Loucy (cell line): ENCODE data around the gene HES3.

ENCODE experiments used
- H2AFZ ChIP-seq: fragments of 200-600 bp; sonication (generic); 2 replicates; pipeline ENCODE4 v1.6.0; 2016; ENCODE audit warnings: antibody characterized with exemption, mild to moderate bottlenecking, low read length, moderate library complexity
- H3F3A ChIP-seq: fragments of 200-600 bp; 2 replicates; pipeline ENCODE4 v1.6.0; 2016; ENCODE audit warnings: antibody characterized with exemption, low read depth, mild to moderate bottlenecking
- H3K27me3 ChIP-seq: fragments of 200-600 bp; sonication (generic); 2 replicates; pipeline ENCODE4 v1.6.1; 2014; ENCODE audit warnings: low read length, mild to moderate bottlenecking; ENCODE audit not compliant: insufficient read depth, poor library complexity, severe bottlenecking
- H3K36me3 ChIP-seq: fragments of 200-600 bp; sonication (generic); 2 replicates; pipeline ENCODE4 v1.6.1; 2016; ENCODE audit warnings: low read length; ENCODE audit not compliant: insufficient read depth
- H3K4me1 ChIP-seq: fragments of 200-600 bp; sonication (generic); 2 replicates; pipeline ENCODE4 v1.5.1; 2014; ENCODE audit warnings: low read length, mild to moderate bottlenecking; ENCODE audit not compliant: insufficient read depth, poor library complexity, severe bottlenecking
- H3K4me2 ChIP-seq: fragments of 200-600 bp; sonication (generic); 2 replicates; pipeline ENCODE4 v1.6.0; 2014; ENCODE audit warnings: antibody characterized with exemption, low read length, low read depth, mild to moderate bottlenecking; ENCODE audit not compliant: poor library complexity, severe bottlenecking
- H3K4me3 ChIP-seq: fragments of 200-600 bp; sonication (generic); 2 replicates; pipeline ENCODE4 v1.5.1; 2014; ENCODE audit warnings: low read length, mild to moderate bottlenecking, mixed read lengths; ENCODE audit not compliant: poor library complexity, severe bottlenecking
- H3K79me2 ChIP-seq: fragments of 200-600 bp; sonication (generic); 2 replicates; pipeline ENCODE4 v1.6.1; 2014; ENCODE audit warnings: low read length; ENCODE audit not compliant: insufficient read depth
- H3K9ac ChIP-seq: fragments of 200-600 bp; sonication (generic); 2 replicates; pipeline ENCODE4 v1.6.0; 2014; ENCODE audit warnings: mild to moderate bottlenecking, low read depth, low read length, moderate library complexity; ENCODE audit not compliant: poor library complexity, severe bottlenecking
- H3K9me2 ChIP-seq: fragments of 200-600 bp; sonication (generic); replicated peaks from 2 replicates; pipeline ENCODE4 v1.6.1; 2016; ENCODE audit warnings: low read depth, low read length, mixed read lengths
- H3K9me3 ChIP-seq: fragments of 200-600 bp; sonication (generic); 2 replicates; pipeline ENCODE4 v1.6.1; 2014; ENCODE audit warnings: mild to moderate bottlenecking, antibody characterized with exemption, low read length, low read depth; ENCODE audit not compliant: insufficient read depth
- H4K20me1 ChIP-seq: fragments of 200-600 bp; sonication (generic); 2 replicates; pipeline ENCODE4 v1.6.0; 2014; ENCODE audit warnings: antibody characterized with exemption, low read length, mild to moderate bottlenecking; ENCODE audit not compliant: insufficient read depth, poor library complexity, severe bottlenecking
- CTCF ChIP-seq: fragments of 200-600 bp; sonication (generic); conservative IDR thresholded peaks from 2 replicates; pipeline ENCODE4 v1.5.1; 2014; ENCODE audit warnings: mild to moderate bottlenecking, antibody characterized with exemption, low read length
- EZH2phosphoT487 ChIP-seq: fragments of 200-600 bp; IDR thresholded peaks from 2 replicates; pipeline ENCODE4 v1.6.1; 2018; ENCODE audit warnings: antibody characterized with exemption, mild to moderate bottlenecking, moderate library complexity, borderline replicate concordance

Gene HES3

GRCh38 chr1:6263716-6264115 is 19.7 kb downstream of the HES3 start:
- no peak overlapping the region for H2AFZ ChIP-seq
- no peaks in the 10 kb centered on the region for H3K79me2 ChIP-seq
- no peak overlapping the region for H3K9ac ChIP-seq
- H3K4me3 ChIP-seq: no peak overlapping the region
- H4K20me1 ChIP-seq: no peaks in the 10 kb centered on the region
- H3K4me2 ChIP-seq: no peak overlapping the region
- H3K36me3 ChIP-seq: peaks cover 4% of the 10 kb centered on the region; the same call in 1 of the 2 replicates
- TF ChIP-seq CTCF: no peak
- no peak for TF ChIP-seq EZH2phosphoT487
- peaks cover 6% of the 10 kb centered on the region for H3K4me1 ChIP-seq
- H3K9me3 ChIP-seq: no peaks in the 10 kb centered on the region
- H3K27me3 ChIP-seq: no peaks in the 10 kb centered on the region
- H3K9me2 ChIP-seq: no peaks in the 10 kb centered on the region
- no peaks in the 10 kb centered on the region for H3F3A ChIP-seq

- no peak overlapping the region for H3K9ac ChIP-seq
- no peaks in the 10 kb centered on the region for H3K9me3 ChIP-seq
- no peak for TF ChIP-seq CTCF
- no peak for TF ChIP-seq EZH2phosphoT487
Measured at GRCh38 chr1:6265151-6265550, 21.2 kb downstream of the HES3 start.

GRCh38 chr1:6266641-6267040 is 22.7 kb downstream of the HES3 start:
- Histone ChIP-seq H3K4me1 (peaks cover 9% of the 10 kb centered on the region), H4K20me1 (no peaks in the 10 kb centered on the region), H3K27me3 (no peaks in the 10 kb centered on the region), H3K9me3 (no peaks in the 10 kb centered on the region), H3K4me3 (no peak overlapping the region), H3K79me2 (no peaks in the 10 kb centered on the region), H3K9ac (no peak overlapping the region), H2AFZ (no peak overlapping the region), H3K4me2 (no peak overlapping the region), H3K9me2 (no peaks in the 10 kb centered on the region), H3F3A (no peaks in the 10 kb centered on the region), H3K36me3 (peaks cover 4% of the 10 kb centered on the region; the same call in 1 of the 2 replicates)
- TF ChIP-seq CTCF (no peak), EZH2phosphoT487 (no peak)

More at GRCh38 chr1:6265151-6265550, 21.2 kb downstream of the HES3 start:
- no peaks in the 10 kb centered on the region for H3K27me3 ChIP-seq
- H4K20me1 ChIP-seq: no peaks in the 10 kb centered on the region
- no peak overlapping the region for H2AFZ ChIP-seq
- no peak overlapping the region for H3K4me2 ChIP-seq
- H3K36me3 ChIP-seq: peaks cover 4% of the 10 kb centered on the region; the same call in 1 of the 2 replicates
- no peaks in the 10 kb centered on the region for H3F3A ChIP-seq
- no peak overlapping the region for H3K4me3 ChIP-seq
- H3K79me2 ChIP-seq: no peaks in the 10 kb centered on the region
- H3K9me2 ChIP-seq: no peaks in the 10 kb centered on the region
- peaks cover 6% of the 10 kb centered on the region for H3K4me1 ChIP-seq
